Osteocyte (in vitro differentiated cells): ENCODE data around the gene SLC25A1. TPM values are rescaled to one million over a fixed set of nuclear protein-coding genes. Genes with fewer than 3 reads are reported as not detected.

ENCODE experiments used
- DNase-seq: peaks from one replicate; pipeline ENCODE4 v3.0.0; 2021; ENCODE audit warnings: mixed read lengths; ENCODE audit not compliant: unreplicated experiment; ENCODE audit errors: extremely low spot score
- H3K27ac Mint-ChIP-seq: one replicate; pipeline ENCODE4 v1.8.0; 2021; ENCODE audit warnings: mild to moderate bottlenecking, mixed read lengths; ENCODE audit not compliant: unreplicated experiment
- H3K27me3 Mint-ChIP-seq: one replicate; pipeline ENCODE4 v1.8.0; 2021; ENCODE audit warnings: mixed read lengths; ENCODE audit not compliant: unreplicated experiment
- H3K36me3 Mint-ChIP-seq: one replicate; pipeline ENCODE4 v1.8.0; 2021; ENCODE audit warnings: mixed read lengths; ENCODE audit not compliant: unreplicated experiment
- H3K4me1 Mint-ChIP-seq: one replicate; pipeline ENCODE4 v1.8.0; 2021; ENCODE audit warnings: mixed read lengths; ENCODE audit not compliant: unreplicated experiment
- H3K4me3 Mint-ChIP-seq: one replicate; pipeline ENCODE4 v1.8.0; 2021; ENCODE audit warnings: mild to moderate bottlenecking, moderate library complexity, mixed read lengths; ENCODE audit not compliant: unreplicated experiment
- H3K9me3 Mint-ChIP-seq: one replicate; pipeline ENCODE4 v1.8.0; 2021; ENCODE audit warnings: mixed read lengths; ENCODE audit not compliant: unreplicated experiment
- CTCF ChIP-seq: fragments of 200-600 bp; sonication (generic); IDR thresholded peaks from 2 replicates; pipeline ENCODE4 v1.5.0; 2021; ENCODE audit warnings: antibody characterized with exemption, mild to moderate bottlenecking, moderate library complexity
- total RNA-seq: library from RNA; stranded (reverse); gene quantifications from 2 replicates; pipeline ENCODE4 v1.2.1, GENCODE V29; 2021

The SLC25A1 gene
- total RNA-seq, 1 donor from 2014 or later = 96.1 TPM

- DNase-seq = no peak
- Mint-ChIP-seq H3K36me3 (no peaks in the 10 kb centered on the region), H3K4me1 (peaks cover 23% of the 10 kb centered on the region), H3K27ac (no peak overlapping the region), H3K9me3 (no peaks in the 10 kb centered on the region), H3K4me3 (no peak overlapping the region), H3K27me3 (no peaks in the 10 kb centered on the region)
- no peak for TF ChIP-seq CTCF
Observed at GRCh38 chr22:19181786-19182471, 3.4 kb upstream of the SLC25A1 start.

GRCh38 chr22:19180740-19181410, 2.3 kb upstream of the SLC25A1 start:
- Mint-ChIP-seq H3K27me3 (no peaks in the 10 kb centered on the region), H3K4me3 (no peak overlapping the region), H3K27ac (no peak overlapping the region), H3K4me1 (peaks cover 31% of the 10 kb centered on the region), H3K9me3 (no peaks in the 10 kb centered on the region), H3K36me3 (no peaks in the 10 kb centered on the region)
- no peak for TF ChIP-seq CTCF
- DNase-seq = no peak

GRCh38 chr22:19180234-19180633, 1.7 kb upstream of the SLC25A1 start:
- no peak for DNase-seq
- no peak for TF ChIP-seq CTCF
- no peaks in the 10 kb centered on the region for H3K9me3 Mint-ChIP-seq
- H3K4me3 Mint-ChIP-seq = no peak overlapping the region
- H3K36me3 Mint-ChIP-seq = no peaks in the 10 kb centered on the region
- H3K4me1 Mint-ChIP-seq = peaks cover 32% of the 10 kb centered on the region
- H3K27ac Mint-ChIP-seq = no peak overlapping the region
- no peaks in the 10 kb centered on the region for H3K27me3 Mint-ChIP-seq

GRCh38 chr22:19179497-19180048, 1.0 kb upstream of the SLC25A1 start:
- peak; percentile 86 for TF ChIP-seq CTCF
- H3K27ac Mint-ChIP-seq = peak overlapping the region; percentile 86
- DNase-seq = peak; percentile 92

GRCh38 chr22:19178065-19178656, 375 bp downstream of the SLC25A1 start:
- Mint-ChIP-seq H3K27ac (no peak overlapping the region), H3K9me3 (no peaks in the 10 kb centered on the region), H3K4me1 (peaks cover 43% of the 10 kb centered on the region), H3K27me3 (no peaks in the 10 kb centered on the region), H3K4me3 (peak overlapping the region; percentile 71), H3K36me3 (no peaks in the 10 kb centered on the region)
- DNase-seq = no peak
- TF ChIP-seq CTCF = no peak

More at GRCh38 chr22:19179497-19180048, 1.0 kb upstream of the SLC25A1 start:
- peak overlapping the region; percentile 74 for H3K4me3 Mint-ChIP-seq
- no peaks in the 10 kb centered on the region for H3K36me3 Mint-ChIP-seq
- H3K4me1 Mint-ChIP-seq = peaks cover 31% of the 10 kb centered on the region
- H3K9me3 Mint-ChIP-seq = no peaks in the 10 kb centered on the region
- H3K27me3 Mint-ChIP-seq = no peaks in the 10 kb centered on the region
